Smooth muscle cell (in vitro differentiated cells): ENCODE data around the gene HMX2. TPM values are rescaled to one million over a fixed set of nuclear protein-coding genes. Genes with fewer than 3 reads are reported as not detected.

ENCODE experiments used
- DNase-seq: peaks from one replicate; lab custom pipeline; 2025; ENCODE audit not compliant: unreplicated experiment; lab: John Stamatoyannopoulos, UW
- H2AFZ ChIP-seq: fragments of 200-600 bp; sonication (generic); 2 replicates; pipeline ENCODE4 v1.6.0; 2016; ENCODE audit warnings: antibody characterized with exemption, low read depth, mild to moderate bottlenecking
- H3F3A ChIP-seq: fragments of 200-600 bp; sonication (generic); 2 replicates; pipeline ENCODE4 v1.6.0; 2017; ENCODE audit warnings: antibody characterized with exemption, low read depth
- H3K27ac ChIP-seq: fragments of 200-600 bp; sonication (generic); 2 replicates; pipeline ENCODE4 v1.5.1; 2016; ENCODE audit warnings: low read depth, mild to moderate bottlenecking
- H3K27me3 ChIP-seq: fragments of 200-600 bp; sonication (generic); 2 replicates; pipeline ENCODE4 v1.6.1; 2016; ENCODE audit warnings: low read depth, mild to moderate bottlenecking
- H3K36me3 ChIP-seq: fragments of 200-600 bp; sonication (generic); 2 replicates; pipeline ENCODE4 v1.5.1; 2016; ENCODE audit warnings: low read depth
- H3K4me1 ChIP-seq: fragments of 200-600 bp; sonication (generic); 2 replicates; pipeline ENCODE4 v1.5.1; 2016; ENCODE audit warnings: low read depth
- H3K4me2 ChIP-seq: fragments of 200-600 bp; sonication (generic); 2 replicates; pipeline ENCODE4 v1.6.0; 2016; ENCODE audit warnings: mild to moderate bottlenecking
- H3K4me3 ChIP-seq: fragments of 200-600 bp; sonication (generic); 2 replicates; pipeline ENCODE4 v1.5.1; 2016; ENCODE audit warnings: mild to moderate bottlenecking
- H3K79me2 ChIP-seq: fragments of 200-600 bp; sonication (generic); 2 replicates; pipeline ENCODE4 v1.6.0; 2016; ENCODE audit warnings: low read depth, mild to moderate bottlenecking
- H3K9ac ChIP-seq: fragments of 200-600 bp; sonication (generic); 2 replicates; pipeline ENCODE4 v1.6.0; 2016; ENCODE audit warnings: low read depth
- H3K9me3 ChIP-seq: fragments of 200-600 bp; sonication (generic); replicated peaks from 2 replicates; pipeline ENCODE4 v1.5.1; 2016; ENCODE audit warnings: low read depth
- H4K20me1 ChIP-seq: fragments of 200-600 bp; sonication (generic); 2 replicates; pipeline ENCODE4 v1.6.0; 2016; ENCODE audit warnings: low read depth
- WGBS: methylation state at CpG from one replicate; pipeline ENCODE4 v1.1.7; 2016; ENCODE audit warnings: low lambda C conversion rate; 5-methylcytosine and 5-hydroxymethylcytosine counted together
- polyA plus RNA-seq: library from polyadenylated mRNA; unstranded; fragments of >200 nt; fragmentation: Nextera tagmentation; extraction: Ambion mirVana; gene quantifications from 2 replicates; pipeline ENCODE4 v1.2.1, GENCODE V29; 2016
- total RNA-seq: library from RNA; depleted of rRNA; stranded (reverse); fragments of >200 nt; gene quantifications from 2 replicates; pipeline ENCODE4 v1.2.3, GENCODE V29; 2014
- TF ChIP-seq, protein P1 (sequence below): fragments of 200-600 bp; sonication (generic); IDR thresholded peaks from 2 replicates; pipeline ENCODE4 v1.5.1; 2017; ENCODE audit warnings: borderline replicate concordance, mild to moderate bottlenecking, antibody characterized with exemption; ENCODE audit not compliant: insufficient read depth, poor library complexity, severe bottlenecking

The HMX2 gene
- total and polyA plus RNA-seq, 2 experiments from 2014 or later, result not detected

DNA sequence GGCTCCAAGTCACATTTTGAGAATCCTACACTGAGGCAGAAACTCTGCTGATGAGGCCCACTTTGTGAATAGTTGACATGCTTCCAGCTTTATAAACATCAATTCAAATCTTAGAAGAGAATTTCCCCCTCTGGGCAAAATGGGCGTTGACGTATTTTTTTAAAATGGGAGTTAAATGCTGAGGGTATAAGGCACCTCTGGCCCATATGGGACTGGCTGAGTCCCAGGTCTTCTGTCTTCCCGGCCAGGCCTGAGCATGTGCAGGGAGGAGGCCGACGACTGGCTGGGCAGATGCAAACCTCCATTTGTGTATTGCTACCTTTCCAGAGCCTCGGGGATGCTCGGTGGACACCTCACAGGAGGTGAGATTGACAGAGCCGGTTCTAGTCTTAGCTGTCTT is 44.0 kb downstream of the HMX2 start:
- Histone ChIP-seq H3K27me3 (no peaks in the 10 kb centered on the region), H3K4me2 (no peak overlapping the region), H3K9ac (no peak overlapping the region), H4K20me1 (no peaks in the 10 kb centered on the region), H3F3A (no peaks in the 10 kb centered on the region), H3K27ac (no peak overlapping the region), H3K36me3 (no peaks in the 10 kb centered on the region), H3K4me3 (no peak overlapping the region), H3K9me3 (no peaks in the 10 kb centered on the region), H2AFZ (no peak overlapping the region), H3K4me1 (no peaks in the 10 kb centered on the region), H3K79me2 (no peaks in the 10 kb centered on the region)
- DNase-seq, result no peak
- WGBS, result 89% methylated on average over 8 of the region's 8 CpGs
- TF ChIP-seq, protein P1, sequence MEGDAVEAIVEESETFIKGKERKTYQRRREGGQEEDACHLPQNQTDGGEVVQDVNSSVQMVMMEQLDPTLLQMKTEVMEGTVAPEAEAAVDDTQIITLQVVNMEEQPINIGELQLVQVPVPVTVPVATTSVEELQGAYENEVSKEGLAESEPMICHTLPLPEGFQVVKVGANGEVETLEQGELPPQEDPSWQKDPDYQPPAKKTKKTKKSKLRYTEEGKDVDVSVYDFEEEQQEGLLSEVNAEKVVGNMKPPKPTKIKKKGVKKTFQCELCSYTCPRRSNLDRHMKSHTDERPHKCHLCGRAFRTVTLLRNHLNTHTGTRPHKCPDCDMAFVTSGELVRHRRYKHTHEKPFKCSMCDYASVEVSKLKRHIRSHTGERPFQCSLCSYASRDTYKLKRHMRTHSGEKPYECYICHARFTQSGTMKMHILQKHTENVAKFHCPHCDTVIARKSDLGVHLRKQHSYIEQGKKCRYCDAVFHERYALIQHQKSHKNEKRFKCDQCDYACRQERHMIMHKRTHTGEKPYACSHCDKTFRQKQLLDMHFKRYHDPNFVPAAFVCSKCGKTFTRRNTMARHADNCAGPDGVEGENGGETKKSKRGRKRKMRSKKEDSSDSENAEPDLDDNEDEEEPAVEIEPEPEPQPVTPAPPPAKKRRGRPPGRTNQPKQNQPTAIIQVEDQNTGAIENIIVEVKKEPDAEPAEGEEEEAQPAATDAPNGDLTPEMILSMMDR, result no peak

DNA sequence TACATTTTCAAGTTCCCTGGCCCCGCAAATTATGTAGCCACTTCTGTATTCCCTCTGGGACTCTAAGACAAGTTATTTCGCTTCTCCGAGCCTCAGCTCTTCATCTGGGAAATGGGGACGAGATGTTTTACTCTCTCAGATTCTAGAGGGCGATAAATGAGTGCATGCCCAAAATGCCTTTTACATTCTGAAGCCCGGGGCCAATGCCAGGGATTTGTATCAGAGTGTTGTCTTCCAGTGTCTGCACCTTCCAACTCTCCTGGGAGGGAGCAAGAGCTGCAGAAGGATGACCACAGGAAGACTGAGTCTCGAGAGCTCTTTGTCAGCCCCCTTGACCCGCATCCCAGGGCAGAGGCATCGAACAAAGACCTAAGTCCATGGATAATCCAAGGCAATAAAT is 46.1 kb downstream of the HMX2 start:
- H3K4me1 ChIP-seq, result no peaks in the 10 kb centered on the region
- TF ChIP-seq, protein P1, result no peak
- 96% methylated on average over 9 of the region's 9 CpGs for WGBS

More for the DNA sequence above, 46.1 kb downstream of the HMX2 start:
- no peak overlapping the region for H3K4me3 ChIP-seq
- H3K27me3 ChIP-seq, result no peaks in the 10 kb centered on the region
- no peaks in the 10 kb centered on the region for H3K9me3 ChIP-seq
- H3K4me2 ChIP-seq, result no peak overlapping the region
- H2AFZ ChIP-seq, result no peak overlapping the region
- H3K79me2 ChIP-seq, result no peaks in the 10 kb centered on the region
- H3F3A ChIP-seq, result no peaks in the 10 kb centered on the region
- no peak overlapping the region for H3K27ac ChIP-seq
- DNase-seq, result no peak
- H4K20me1 ChIP-seq, result no peaks in the 10 kb centered on the region
- H3K36me3 ChIP-seq, result no peaks in the 10 kb centered on the region
- H3K9ac ChIP-seq, result no peak overlapping the region

Other genes starting within 250 kb of the HMX2 start
- gene FAM24A, start 237.5 kb upstream of the HMX2 start, total RNA-seq, result not detected in 2 replicates
- not detected in 2 replicates for gene FAM24A, start 237.5 kb upstream of the HMX2 start, polyA plus RNA-seq
- gene C10orf88, start 193.9 kb upstream of the HMX2 start, total RNA-seq, result 12.6 and 15.3 TPM in 2 replicates
- 9.9 and 12.0 TPM in 2 replicates for gene C10orf88, start 193.9 kb upstream of the HMX2 start, polyA plus RNA-seq
- 7.5 and 14.2 TPM in 2 replicates for gene PSTK, start 167.7 kb upstream of the HMX2 start, total RNA-seq
- 7.0 and 7.3 TPM in 2 replicates for gene PSTK, start 167.7 kb upstream of the HMX2 start, polyA plus RNA-seq
- 6.2 and 6.6 TPM in 2 replicates for gene IKZF5, start 139.3 kb upstream of the HMX2 start, total RNA-seq
- 5.6 and 7.3 TPM in 2 replicates for gene IKZF5, start 139.3 kb upstream of the HMX2 start, polyA plus RNA-seq
- 3.2 and 3.6 TPM in 2 replicates for gene ACADSB, start 139.1 kb upstream of the HMX2 start, total RNA-seq
- gene ACADSB, start 139.1 kb upstream of the HMX2 start, polyA plus RNA-seq, result 2.9 and 6.1 TPM in 2 replicates
- gene HMX3, start 12.2 kb upstream of the HMX2 start, total RNA-seq, result not detected in 2 replicates
- not detected in 2 replicates for gene HMX3, start 12.2 kb upstream of the HMX2 start, polyA plus RNA-seq
- 78.4 and 95.2 TPM in 2 replicates for gene BUB3, start 6.3 kb downstream of the HMX2 start, total RNA-seq
- 75.3 and 81.6 TPM in 2 replicates for gene BUB3, start 6.3 kb downstream of the HMX2 start, polyA plus RNA-seq